ENCODE data around the gene BTF3.

BTF3 gene

DNA sequence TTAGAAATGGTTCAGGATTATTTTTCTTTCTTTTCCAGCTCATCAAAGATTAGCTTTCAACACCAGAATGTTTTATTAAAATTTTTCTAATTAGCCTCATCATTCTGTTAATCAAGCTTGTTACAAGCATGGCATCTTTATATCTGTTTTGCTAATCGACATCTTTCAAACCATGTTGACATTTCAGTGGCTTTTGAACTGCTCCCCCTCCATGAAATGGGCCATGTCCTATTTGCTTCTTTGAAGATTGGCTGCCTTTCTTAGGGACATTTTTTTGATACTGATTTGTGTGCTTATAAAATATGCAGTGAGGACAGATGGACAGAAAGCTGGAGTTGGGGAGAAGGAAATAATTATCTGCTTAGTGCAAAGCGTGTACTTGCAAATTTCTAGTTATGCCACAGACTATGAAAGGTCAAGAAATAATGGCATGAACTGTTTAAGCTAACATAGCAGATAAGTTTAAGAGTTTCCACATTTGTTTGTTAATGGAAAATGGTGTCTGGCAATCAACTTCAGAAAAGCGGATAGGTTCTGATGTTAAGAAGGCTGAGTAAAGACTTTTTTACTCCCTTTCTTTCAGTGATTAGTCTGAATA is 27.5 kb downstream of the BTF3 start:
- H3K9me3 Mint-ChIP-seq = no peaks in the 10 kb centered on the region
- no peak overlapping the region for H3K27ac Mint-ChIP-seq
- peaks cover 33% of the 10 kb centered on the region for H3K27me3 Mint-ChIP-seq (ENCODE audit: low read depth)
- H3K4me3 Mint-ChIP-seq = no peak overlapping the region
- no peaks in the 10 kb centered on the region for H3K36me3 Mint-ChIP-seq (ENCODE audit: low read depth)
- no peaks in the 10 kb centered on the region for H3K4me1 Mint-ChIP-seq (ENCODE audit: low read depth)

DNA sequence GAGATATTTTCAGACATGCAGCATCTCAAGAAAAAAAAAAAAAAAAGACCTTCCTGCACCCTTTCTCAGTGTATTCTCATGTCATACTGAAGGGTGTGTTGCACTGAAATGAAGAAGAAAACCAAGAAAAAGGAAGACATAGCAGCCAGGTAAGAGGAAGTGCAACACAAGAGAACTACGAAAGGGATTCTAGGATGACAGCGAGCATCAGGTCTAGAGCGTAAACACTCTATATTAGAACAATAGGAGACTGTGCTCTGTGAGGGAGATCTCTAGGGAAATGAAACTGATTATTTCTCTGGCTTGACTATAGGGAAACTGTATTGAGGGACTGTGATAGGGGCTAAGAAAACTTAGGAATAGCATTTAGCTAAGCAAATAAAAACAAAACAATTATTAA is 30.0 kb downstream of the BTF3 start:
- Mint-ChIP-seq H3K9me3 (no peaks in the 10 kb centered on the region), H3K36me3 (ENCODE audit: low read depth) (no peaks in the 10 kb centered on the region), H3K27ac (no peak overlapping the region), H3K4me3 (no peak overlapping the region), H3K27me3 (ENCODE audit: low read depth) (peaks cover 48% of the 10 kb centered on the region), H3K4me1 (ENCODE audit: low read depth) (no peaks in the 10 kb centered on the region)

DNA sequence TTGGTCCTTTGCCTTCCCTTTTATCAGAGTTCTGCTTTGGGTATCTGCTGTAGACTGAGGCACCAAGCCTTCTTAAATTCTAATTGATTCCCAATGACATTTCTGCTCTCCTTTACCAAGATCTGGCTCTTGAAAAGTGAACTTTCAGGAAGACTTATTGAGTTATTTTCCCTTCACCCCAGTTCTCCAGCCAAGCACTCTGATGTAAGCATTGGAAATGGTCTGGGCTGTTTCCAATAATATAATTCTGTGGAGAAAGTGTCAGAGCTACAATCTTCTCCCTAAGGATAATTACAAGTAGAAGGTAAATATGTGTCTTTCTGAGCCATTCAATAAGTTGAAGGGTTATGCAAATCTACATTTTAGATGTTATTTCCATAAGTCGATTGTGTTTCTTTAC is 30.8 kb downstream of the BTF3 start:
- Mint-ChIP-seq H3K9me3 (no peaks in the 10 kb centered on the region), H3K4me3 (no peak overlapping the region), H3K4me1 (ENCODE audit: low read depth) (no peaks in the 10 kb centered on the region), H3K36me3 (ENCODE audit: low read depth) (no peaks in the 10 kb centered on the region), H3K27ac (no peak overlapping the region), H3K27me3 (ENCODE audit: low read depth) (peaks cover 51% of the 10 kb centered on the region)

DNA sequence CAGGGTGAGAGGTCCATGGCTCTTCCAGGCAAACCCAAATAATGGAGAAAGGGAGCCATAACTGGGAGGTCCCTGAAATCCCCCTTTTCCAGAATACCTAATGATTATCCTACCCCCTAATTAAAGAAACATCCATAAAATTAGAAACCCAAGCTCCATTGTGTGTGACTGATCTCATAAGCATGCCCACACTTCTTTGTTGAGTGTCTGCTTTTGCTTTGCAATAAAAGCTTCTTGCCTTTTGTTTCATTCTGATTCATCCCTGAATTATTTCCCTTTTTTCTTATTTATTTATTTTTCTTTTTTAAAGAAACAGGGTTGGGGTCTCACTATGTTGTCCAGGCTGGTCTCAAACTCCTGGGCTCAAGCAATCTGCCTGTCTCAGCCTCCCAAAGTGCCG is 33.1 kb downstream of the BTF3 start:
- no peaks in the 10 kb centered on the region for H3K36me3 Mint-ChIP-seq (ENCODE audit: low read depth)
- H3K27ac Mint-ChIP-seq = no peak overlapping the region
- H3K4me3 Mint-ChIP-seq = no peak overlapping the region
- peaks cover 62% of the 10 kb centered on the region for H3K27me3 Mint-ChIP-seq (ENCODE audit: low read depth)
- no peaks in the 10 kb centered on the region for H3K4me1 Mint-ChIP-seq (ENCODE audit: low read depth)
- H3K9me3 Mint-ChIP-seq = no peaks in the 10 kb centered on the region

GRCh38 chr5:73532195-73532594 is 34.0 kb downstream of the BTF3 start:
- H3K27ac Mint-ChIP-seq = no peak overlapping the region
- peaks cover 54% of the 10 kb centered on the region for H3K27me3 Mint-ChIP-seq (ENCODE audit: low read depth)
- H3K9me3 Mint-ChIP-seq = no peaks in the 10 kb centered on the region
- H3K4me1 Mint-ChIP-seq (ENCODE audit: low read depth) = peaks cover 2% of the 10 kb centered on the region
- no peaks in the 10 kb centered on the region for H3K36me3 Mint-ChIP-seq (ENCODE audit: low read depth)
- H3K4me3 Mint-ChIP-seq = no peak overlapping the region

GRCh38 chr5:73534011-73534644 is 35.9 kb downstream of the BTF3 start:
- Mint-ChIP-seq H3K36me3 (ENCODE audit: low read depth) (no peaks in the 10 kb centered on the region), H3K9me3 (no peaks in the 10 kb centered on the region), H3K27me3 (ENCODE audit: low read depth) (peaks cover 42% of the 10 kb centered on the region), H3K27ac (no peak overlapping the region), H3K4me3 (no peak overlapping the region), H3K4me1 (ENCODE audit: low read depth) (peaks cover 2% of the 10 kb centered on the region)

DNA sequence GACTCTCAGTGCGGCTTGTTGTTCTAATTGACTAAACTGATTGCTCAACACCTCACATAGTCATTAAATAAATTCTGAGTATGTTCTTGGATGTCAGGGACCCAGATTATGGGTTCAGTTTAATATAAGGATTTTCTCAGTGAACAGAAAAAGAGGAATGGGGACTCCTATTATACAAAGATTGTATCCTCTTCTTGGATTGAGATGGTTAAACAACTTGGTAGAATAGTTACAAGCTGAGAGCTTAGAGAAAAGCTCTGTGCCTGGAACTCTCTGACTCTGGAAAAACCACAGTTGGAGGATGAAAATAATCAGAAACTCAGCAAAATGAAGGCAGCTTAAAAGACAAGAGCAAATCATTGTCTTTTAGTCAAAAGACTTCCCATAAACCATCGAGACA is 36.7 kb downstream of the BTF3 start:
- Mint-ChIP-seq H3K4me3 (no peak overlapping the region), H3K27me3 (ENCODE audit: low read depth) (peaks cover 34% of the 10 kb centered on the region), H3K4me1 (ENCODE audit: low read depth) (peaks cover 2% of the 10 kb centered on the region), H3K9me3 (no peaks in the 10 kb centered on the region), H3K27ac (no peak overlapping the region), H3K36me3 (ENCODE audit: low read depth) (no peaks in the 10 kb centered on the region)

DNA sequence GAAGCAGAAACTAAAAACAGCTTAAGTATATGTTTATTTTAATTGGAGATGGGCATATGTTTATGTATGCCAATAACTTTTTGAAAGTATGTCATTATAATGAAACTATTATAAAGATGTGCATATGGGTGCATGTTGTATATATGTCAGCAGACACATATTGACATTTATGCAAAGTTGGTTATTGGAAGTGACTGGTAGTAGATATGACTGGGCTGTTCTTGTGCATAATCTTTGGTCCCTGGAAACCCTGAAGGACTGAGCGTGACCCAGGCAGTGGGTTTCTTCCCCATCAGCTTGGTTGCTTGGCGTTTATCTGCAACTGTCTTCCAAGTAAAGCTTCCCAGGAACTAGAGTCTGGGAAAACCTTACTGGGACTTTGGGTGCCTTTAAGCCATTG is 41.5 kb downstream of the BTF3 start:
- H3K36me3 Mint-ChIP-seq (ENCODE audit: low read depth) = no peaks in the 10 kb centered on the region
- H3K27me3 Mint-ChIP-seq (ENCODE audit: low read depth) = peaks cover 13% of the 10 kb centered on the region
- no peak overlapping the region for H3K27ac Mint-ChIP-seq
- H3K4me3 Mint-ChIP-seq = no peak overlapping the region
- peaks cover 20% of the 10 kb centered on the region for H3K4me1 Mint-ChIP-seq (ENCODE audit: low read depth)
- no peaks in the 10 kb centered on the region for H3K9me3 Mint-ChIP-seq

- Mint-ChIP-seq H3K27ac (no peak overlapping the region), H3K36me3 (ENCODE audit: low read depth) (no peaks in the 10 kb centered on the region), H3K4me1 (ENCODE audit: low read depth) (peaks cover 20% of the 10 kb centered on the region), H3K4me3 (no peak overlapping the region), H3K9me3 (no peaks in the 10 kb centered on the region), H3K27me3 (ENCODE audit: low read depth) (peaks cover 11% of the 10 kb centered on the region)
These were observed 42.0 kb downstream of the BTF3 start for GRCh38 chr5:73540192-73540591.

DNA sequence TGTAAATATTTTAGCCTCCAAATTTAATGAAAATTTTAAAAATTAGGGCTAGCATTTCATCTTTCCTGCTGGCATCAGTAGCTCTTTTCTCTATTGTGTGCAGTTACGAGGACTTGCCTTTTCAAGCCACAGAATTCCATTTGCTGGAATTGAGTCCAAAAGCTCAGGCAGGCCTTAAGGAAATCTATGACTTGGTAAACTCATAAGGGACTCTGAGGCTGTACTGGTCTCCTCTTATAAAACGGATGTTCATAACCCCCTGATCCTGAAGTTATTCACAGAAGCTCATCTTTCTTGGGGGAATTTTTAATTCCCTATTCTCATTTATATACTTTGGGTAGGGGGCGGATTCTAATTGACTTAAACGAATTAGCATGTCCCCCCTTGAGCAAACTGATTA is 43.8 kb downstream of the BTF3 start:
- Mint-ChIP-seq H3K4me1 (ENCODE audit: low read depth) (peaks cover 18% of the 10 kb centered on the region), H3K4me3 (no peak overlapping the region), H3K27me3 (ENCODE audit: low read depth) (peaks cover 7% of the 10 kb centered on the region), H3K27ac (no peak overlapping the region), H3K36me3 (ENCODE audit: low read depth) (no peaks in the 10 kb centered on the region), H3K9me3 (no peaks in the 10 kb centered on the region)

DNA sequence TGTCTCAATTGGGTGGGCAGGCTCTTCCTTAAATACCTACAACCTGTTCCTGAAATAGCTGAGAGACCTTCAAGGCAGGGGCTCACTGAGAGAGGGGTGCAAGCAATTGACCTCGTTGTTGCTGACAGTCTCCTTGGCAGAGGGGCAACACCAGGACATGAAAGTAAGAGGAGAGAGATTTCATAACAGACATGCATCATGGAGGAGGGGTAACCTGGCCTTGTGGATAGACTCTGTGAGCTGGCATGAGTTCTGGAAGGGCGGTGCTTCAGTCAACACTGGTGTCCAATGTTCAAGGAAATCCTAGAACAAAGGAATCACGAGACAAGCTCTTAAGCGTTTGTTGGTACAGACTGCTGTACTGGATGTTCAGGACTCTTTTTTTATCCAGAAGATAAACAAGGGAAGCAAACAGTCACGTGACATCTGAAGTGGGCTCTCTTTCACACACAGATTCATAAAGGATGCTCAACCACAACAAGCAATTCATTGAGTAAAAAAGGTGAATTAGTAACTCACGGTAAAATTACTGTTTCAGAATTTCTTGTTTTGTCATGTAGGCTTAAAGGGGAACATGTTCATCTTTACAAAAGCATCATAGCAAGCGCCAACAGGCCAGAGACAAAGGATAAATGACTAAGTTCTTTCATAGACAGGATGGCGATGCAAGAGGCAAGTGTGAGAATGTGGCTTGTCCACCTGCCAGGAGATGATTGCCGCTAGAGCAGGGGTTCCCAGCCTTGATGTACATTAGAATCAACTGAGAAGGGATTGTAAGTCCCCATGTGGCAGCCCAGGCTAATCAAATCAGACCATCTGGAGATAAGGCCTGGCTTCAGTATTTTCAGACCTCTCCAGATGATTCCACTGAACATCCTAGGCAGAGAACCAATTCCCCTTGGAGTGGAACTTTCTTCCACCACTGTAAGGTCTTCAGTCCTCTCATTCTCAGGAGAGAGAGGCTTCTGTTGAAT is 46.5 kb downstream of the BTF3 start:
- Mint-ChIP-seq H3K27ac (no peak overlapping the region), H3K36me3 (ENCODE audit: low read depth) (no peaks in the 10 kb centered on the region), H3K4me3 (no peak overlapping the region), H3K27me3 (ENCODE audit: low read depth) (peaks cover 13% of the 10 kb centered on the region), H3K4me1 (ENCODE audit: low read depth) (peaks cover 18% of the 10 kb centered on the region), H3K9me3 (no peaks in the 10 kb centered on the region)

GRCh38 chr5:73545403-73545779 is 47.1 kb downstream of the BTF3 start:
- Mint-ChIP-seq H3K4me3 (no peak overlapping the region), H3K36me3 (ENCODE audit: low read depth) (no peaks in the 10 kb centered on the region), H3K27me3 (ENCODE audit: low read depth) (peaks cover 18% of the 10 kb centered on the region), H3K4me1 (ENCODE audit: low read depth) (peaks cover 18% of the 10 kb centered on the region), H3K9me3 (no peaks in the 10 kb centered on the region), H3K27ac (no peak overlapping the region)

GRCh38 chr5:73550016-73550415 is 51.8 kb downstream of the BTF3 start:
- Mint-ChIP-seq H3K27ac (no peak overlapping the region), H3K27me3 (ENCODE audit: low read depth) (peaks cover 12% of the 10 kb centered on the region), H3K4me1 (ENCODE audit: low read depth) (no peaks in the 10 kb centered on the region), H3K36me3 (ENCODE audit: low read depth) (peaks cover 6% of the 10 kb centered on the region), H3K9me3 (no peaks in the 10 kb centered on the region), H3K4me3 (no peak overlapping the region)

- no peaks in the 10 kb centered on the region for H3K9me3 Mint-ChIP-seq
- H3K27ac Mint-ChIP-seq = no peak overlapping the region
- H3K4me3 Mint-ChIP-seq = no peak overlapping the region
- H3K4me1 Mint-ChIP-seq (ENCODE audit: low read depth) = no peaks in the 10 kb centered on the region
- H3K36me3 Mint-ChIP-seq (ENCODE audit: low read depth) = peaks cover 9% of the 10 kb centered on the region
- peaks cover 12% of the 10 kb centered on the region for H3K27me3 Mint-ChIP-seq (ENCODE audit: low read depth)
These were observed 54.4 kb downstream of the BTF3 start for GRCh38 chr5:73552642-73553041.

All from T-helper 1 cell treated with Interleukin-12 subunit alpha and Interleukin-12 subunit beta and Interleukin-4 antibody, amounts not matched to agents 30 μg/mL and 1 μg/mL, for 36 hours (primary cell).